Keratinocyte (primary cell): ENCODE results near the gene OR6B3. TPM values are rescaled to one million over a fixed set of nuclear protein-coding genes. Genes with fewer than 3 reads are reported as not detected.

Experiments
- DNase-seq: peaks from one replicate; pipeline ENCODE4 v3.0.0-alpha.2; 2011; ENCODE audit warnings: low read depth, missing footprints, low spot score
- FAIRE-seq: peaks from 2 replicates; lab custom pipeline; 2011; peaks lifted over from hg19 to GRCh38; lab: Jason Lieb, UNC
- H2AFZ ChIP-seq: 2 replicates; pipeline ENCODE4 v1.6.0; 2012; ENCODE audit warnings: low read length, control low read depth, inconsistent platforms; ENCODE audit not compliant: control insufficient read depth
- H3K27ac ChIP-seq: 2 replicates; pipeline ENCODE4 v1.5.1; 2011; ENCODE audit warnings: low read length; ENCODE audit not compliant: control insufficient read depth, insufficient read depth
- H3K27me3 ChIP-seq: 3 replicates; pipeline ENCODE4 v1.6.0; 2011; ENCODE audit warnings: low read length; ENCODE audit not compliant: control insufficient read depth, insufficient read depth; ENCODE audit errors: extremely low read depth
- H3K36me3 ChIP-seq, 2 experiments: 2 replicates in 1 of 2; 3 replicates in 1 of 2; pipeline ENCODE4 v1.5.1; 2011; ENCODE audit warnings: low read length in 2 of 2, mild to moderate bottlenecking in 1 of 2; ENCODE audit not compliant: control insufficient read depth in 2 of 2, insufficient read depth in 2 of 2; ENCODE audit errors: extremely low read depth in 1 of 2
- H3K4me1 ChIP-seq: 3 replicates; pipeline ENCODE4 v1.5.1; 2011; ENCODE audit warnings: low read length; ENCODE audit not compliant: control insufficient read depth, insufficient read depth; ENCODE audit errors: extremely low read depth
- H3K4me2 ChIP-seq: 3 replicates; pipeline ENCODE4 v1.6.0; 2011; ENCODE audit warnings: low read depth, low read length; ENCODE audit not compliant: control insufficient read depth, insufficient read depth; ENCODE audit errors: extremely low read depth
- H3K4me3 ChIP-seq, 3 experiments: fragments of 200-600 bp in 1 of 3; sonication (generic) in 1 of 3; 2 replicates in 2 of 3; 3 replicates in 1 of 3; pipeline ENCODE4 v1.5.1; 2011 to 2016; ENCODE audit warnings: low read length in 3 of 3, mild to moderate bottlenecking in 3 of 3, control low read depth in 2 of 3, inconsistent platforms in 1 of 3, low read depth in 1 of 3, mixed read lengths in 1 of 3, mixed run types in 1 of 3, moderate library complexity in 1 of 3; ENCODE audit not compliant: control insufficient read depth in 2 of 3, insufficient read depth in 2 of 3; ENCODE audit errors: extremely low read depth in 1 of 3
- H3K79me2 ChIP-seq: 2 replicates; pipeline ENCODE4 v1.6.0; 2012; ENCODE audit warnings: low read length; ENCODE audit not compliant: control insufficient read depth, insufficient read depth
- H3K9ac ChIP-seq: 3 replicates; pipeline ENCODE4 v1.6.0; 2011; ENCODE audit warnings: low read length; ENCODE audit not compliant: control insufficient read depth, insufficient read depth; ENCODE audit errors: extremely low read depth
- H3K9me1 ChIP-seq: 3 replicates; pipeline ENCODE4 v1.6.0; 2011; ENCODE audit warnings: low read length; ENCODE audit not compliant: control insufficient read depth, insufficient read depth; ENCODE audit errors: extremely low read depth
- H3K9me3 ChIP-seq: 2 replicates; pipeline ENCODE4 v1.5.1; 2012; ENCODE audit warnings: low read depth, low read length; ENCODE audit not compliant: control insufficient read depth
- H4K20me1 ChIP-seq: 3 replicates; pipeline ENCODE4 v1.6.0; 2011; ENCODE audit warnings: low read length; ENCODE audit not compliant: control insufficient read depth, insufficient read depth; ENCODE audit errors: extremely low read depth
- EZH2 ChIP-seq: IDR thresholded peaks from one replicate; pipeline ENCODE4 v1.6.1; 2012; ENCODE audit warnings: inconsistent platforms, mild to moderate bottlenecking, low read length, moderate library complexity
- dilution Hi-C: fragments of 300-500 bp; cut with MboI; formaldehyde crosslinking; loops from one replicate; pipeline ENCODE4 v1.7.0; 2020; ENCODE audit warnings: low sequenced_read_pairs; ENCODE audit not compliant: extremely low pct_ligation_motif_present
- polyA plus RNA-seq, 5 experiments: library from polyadenylated mRNA; depleted of rRNA in 3 of 5; stranded (reverse) in 3 of 5; stranded (forward) in 1 of 5; unstranded in 1 of 5; fragments of >200 nt; gene quantifications; 1 replicate in 1 of 5; 2 replicates in 3 of 5; 3 replicates in 1 of 5; pipeline versions ENCODE4 v1.2.1 to v1.2.3, GENCODE V29; 2011 to 2012; ENCODE audit warnings: missing spikeins in 2 of 5, low read depth in 1 of 5, low replicate concordance in 1 of 5
- TF ChIP-seq, protein P1 (sequence below), 3 experiments: IDR thresholded peaks in 1 of 3; conservative IDR thresholded peaks in 1 of 3; optimal IDR thresholded peaks in 1 of 3; 2 replicates in 2 of 3; 3 replicates in 1 of 3; pipeline versions ENCODE3 to v1.5.1; 2011; ENCODE audit warnings: low read length in 3 of 3, mild to moderate bottlenecking in 3 of 3, moderate library complexity in 2 of 3, control low read depth in 1 of 3, inconsistent platforms in 1 of 3; ENCODE audit not compliant: insufficient read depth in 2 of 3; ENCODE audit errors: extremely low read depth in 1 of 3

The OR6B3 gene
- polyA plus RNA-seq, 1 donor (not counting 4 experiments of a cell fraction or from before 2014, with no cell fraction given), result not detected

DNA sequence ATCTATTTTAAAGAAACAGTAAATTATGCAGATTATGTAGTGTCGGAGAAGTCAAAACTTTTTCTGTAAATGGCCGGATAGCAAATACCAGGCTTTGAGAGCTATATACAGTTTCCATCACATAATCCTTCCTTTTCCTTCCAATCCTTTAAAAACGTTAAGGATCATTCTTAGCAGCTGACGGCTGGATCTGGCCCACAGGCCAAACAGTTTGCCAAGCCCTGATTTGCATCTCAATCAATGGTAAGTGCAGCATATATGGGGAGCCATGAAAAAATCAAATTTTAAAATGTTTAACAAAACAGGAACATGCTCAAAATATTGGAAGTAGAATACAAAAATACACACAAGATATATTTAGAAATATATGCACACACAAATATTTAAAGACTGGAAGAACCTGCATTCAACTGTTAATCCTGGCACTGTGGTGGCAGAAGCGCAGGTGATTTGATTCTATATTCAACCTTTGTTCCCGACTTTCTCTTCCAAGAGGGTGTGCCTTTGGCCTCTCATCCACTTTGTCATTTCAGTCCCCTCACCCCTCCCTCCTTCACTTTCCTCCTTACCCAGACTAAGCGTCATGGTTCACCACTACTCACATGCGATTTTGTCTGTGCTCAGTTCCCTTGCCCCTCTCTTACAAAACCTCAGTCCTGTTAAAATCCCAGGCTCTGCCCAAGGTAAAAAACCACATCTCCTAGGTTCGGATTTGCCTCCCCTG, 55.5 kb downstream of the OR6B3 start:
- Histone ChIP-seq H3K4me3 (no peak overlapping the region), H4K20me1 (no peaks in the 10 kb centered on the region), H3K9me1 (no peaks in the 10 kb centered on the region), H3K9me3 (no peaks in the 10 kb centered on the region), H3K27me3 (no peaks in the 10 kb centered on the region), H3K27ac (no peak overlapping the region), H3K79me2 (no peaks in the 10 kb centered on the region), H3K36me3 (peaks cover 4 to 25% of the 10 kb centered on the region in 2 experiments), H3K4me2 (no peak overlapping the region), H3K4me1 (no peaks in the 10 kb centered on the region), H3K9ac (no peak overlapping the region), H2AFZ (no peak overlapping the region)
- FAIRE-seq, result no peak
- no peak for TF ChIP-seq EZH2
- TF ChIP-seq, protein P1, sequence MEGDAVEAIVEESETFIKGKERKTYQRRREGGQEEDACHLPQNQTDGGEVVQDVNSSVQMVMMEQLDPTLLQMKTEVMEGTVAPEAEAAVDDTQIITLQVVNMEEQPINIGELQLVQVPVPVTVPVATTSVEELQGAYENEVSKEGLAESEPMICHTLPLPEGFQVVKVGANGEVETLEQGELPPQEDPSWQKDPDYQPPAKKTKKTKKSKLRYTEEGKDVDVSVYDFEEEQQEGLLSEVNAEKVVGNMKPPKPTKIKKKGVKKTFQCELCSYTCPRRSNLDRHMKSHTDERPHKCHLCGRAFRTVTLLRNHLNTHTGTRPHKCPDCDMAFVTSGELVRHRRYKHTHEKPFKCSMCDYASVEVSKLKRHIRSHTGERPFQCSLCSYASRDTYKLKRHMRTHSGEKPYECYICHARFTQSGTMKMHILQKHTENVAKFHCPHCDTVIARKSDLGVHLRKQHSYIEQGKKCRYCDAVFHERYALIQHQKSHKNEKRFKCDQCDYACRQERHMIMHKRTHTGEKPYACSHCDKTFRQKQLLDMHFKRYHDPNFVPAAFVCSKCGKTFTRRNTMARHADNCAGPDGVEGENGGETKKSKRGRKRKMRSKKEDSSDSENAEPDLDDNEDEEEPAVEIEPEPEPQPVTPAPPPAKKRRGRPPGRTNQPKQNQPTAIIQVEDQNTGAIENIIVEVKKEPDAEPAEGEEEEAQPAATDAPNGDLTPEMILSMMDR (optimal IDR thresholded peaks at IDR 0.05 in 1 of 3, IDR thresholded peaks at IDR 0.05 in 1 of 3, conservative IDR thresholded peaks at IDR 0.05 in 1 of 3; ENCODE audit: extremely low read depth in 1 of 3, insufficient read depth in 2 of 3, low read length in 3 of 3), result no peak
- dilution Hi-C loops, result no loop called here
- DNase-seq, result no peak

Other genes with a start within 250 kb of the OR6B3 start
- gene NDUFA10, start 28.2 kb downstream of the OR6B3 start, polyA plus RNA-seq, result 114 to 129 TPM (median 127 TPM) in 3 replicates
- not detected in 3 replicates for gene OR6B2, start 23.1 kb downstream of the OR6B3 start, polyA plus RNA-seq
- gene COPS9, start 82.8 kb upstream of the OR6B3 start, polyA plus RNA-seq, result 238 to 399 TPM (median 385 TPM) in 3 replicates
- not detected in 3 replicates for gene OTOS, start 87.1 kb upstream of the OR6B3 start, polyA plus RNA-seq